H1 (cell line): Measurements from ENCODE around the gene SPACDR. TPM values are rescaled to one million over a fixed set of nuclear protein-coding genes. Genes with fewer than 3 reads are reported as not detected.

Experiments used
- CTCF ChIA-PET: fragments of 300-600 bp; sonication (Branson Sonifier 250); formaldehyde crosslinking; loops from one replicate; lab custom pipeline; 2021; ENCODE audit not compliant: partially characterized antibody; lab: Charles Lee
- POLR2A ChIA-PET: fragments of 300-600 bp; sonication (Branson Sonifier 250); formaldehyde crosslinking; loops from one replicate; lab custom pipeline; 2021; ENCODE audit warnings: inconsistent platforms; ENCODE audit not compliant: partially characterized antibody; lab: Charles Lee
- DNase-seq, 2 experiments: peaks; one replicate each; pipeline versions ENCODE4 v3.0.0 to v3.0.0-alpha.2; 2010 to 2022; ENCODE audit warnings: low spot score in 2 of 2, low read depth in 1 of 2, mixed read lengths in 1 of 2
- FAIRE-seq: peaks from 2 replicates; lab custom pipeline; 2011; peaks lifted over from hg19 to GRCh38; lab: Jason Lieb, UNC
- H2AFZ ChIP-seq: 2 replicates; pipeline ENCODE4 v1.8.1; 2012; ENCODE audit warnings: low read length, inconsistent platforms
- H2AK5ac ChIP-seq: 2 replicates; pipeline ENCODE4 v1.6.1; 2013; ENCODE audit warnings: low read depth, low read length
- H2BK120ac ChIP-seq: replicated peaks from 2 replicates; pipeline ENCODE3; 2013; ENCODE audit warnings: low read depth, low read length, inconsistent platforms
- H2BK12ac ChIP-seq: 2 replicates; pipeline ENCODE4 v1.6.1; 2013; ENCODE audit warnings: low read depth, low read length
- H2BK15ac ChIP-seq: 2 replicates; pipeline ENCODE4 v1.6.1; 2013; ENCODE audit warnings: low read length
- H2BK20ac ChIP-seq: 2 replicates; pipeline ENCODE4 v1.6.1; 2013; ENCODE audit warnings: low read length
- H2BK5ac ChIP-seq: 2 replicates; pipeline ENCODE4 v1.6.1; 2013; ENCODE audit warnings: low read depth, low read length
- H3K14ac ChIP-seq: 2 replicates; pipeline ENCODE4 v1.6.1; 2013; ENCODE audit warnings: inconsistent platforms; ENCODE audit not compliant: insufficient read length
- H3K18ac ChIP-seq: 2 replicates; pipeline ENCODE4 v1.6.1; 2013; ENCODE audit warnings: low read length; ENCODE audit errors: extremely low read depth
- H3K23ac ChIP-seq: 2 replicates; pipeline ENCODE4 v1.6.1; 2013; ENCODE audit warnings: inconsistent platforms; ENCODE audit not compliant: insufficient read length
- H3K23me2 ChIP-seq: 2 replicates; pipeline ENCODE4 v1.6.1; 2013; ENCODE audit warnings: low read depth, low read length
- H3K27ac ChIP-seq: 2 replicates; pipeline ENCODE4 v1.6.1; 2011; ENCODE audit warnings: low read depth, low read length, inconsistent platforms
- H3K27me3 ChIP-seq, 4 experiments: replicated peaks in 1 of 4; 1 replicate in 1 of 4; 2 replicates in 3 of 4; pipeline versions ENCODE4 v1.6.1 to v1.8.1; 2011 to 2013; ENCODE audit warnings: low read length in 3 of 4, mild to moderate bottlenecking in 3 of 4, inconsistent platforms in 2 of 4, mixed read lengths in 2 of 4, moderate library complexity in 1 of 4; ENCODE audit not compliant: control insufficient read depth in 3 of 4, insufficient read depth in 3 of 4; ENCODE audit errors: extremely low read depth in 1 of 4
- H3K36me3 ChIP-seq, 4 experiments: 2 replicates each; pipeline versions ENCODE4 v1.6.1 to v1.8.1; 2011 to 2013; ENCODE audit warnings: mild to moderate bottlenecking in 4 of 4, low read length in 3 of 4, moderate library complexity in 2 of 4, control low read depth in 1 of 4, inconsistent platforms in 1 of 4; ENCODE audit not compliant: insufficient read depth in 4 of 4, control insufficient read depth in 2 of 4
- H3K4ac ChIP-seq: replicated peaks from 2 replicates; pipeline ENCODE3; 2013; ENCODE audit warnings: low read length, low read depth, mixed read lengths, inconsistent platforms; ENCODE audit not compliant: insufficient read length
- H3K4me1 ChIP-seq, 4 experiments: replicated peaks in 1 of 4; 1 replicate in 1 of 4; 2 replicates in 3 of 4; pipeline versions ENCODE4 v1.6.1 to v1.8.1; 2011 to 2013; ENCODE audit warnings: low read length in 3 of 4, inconsistent platforms in 2 of 4, mixed read lengths in 1 of 4; ENCODE audit not compliant: insufficient read depth in 4 of 4, control insufficient read depth in 3 of 4
- H3K4me2 ChIP-seq, 2 experiments: 2 replicates each; pipeline versions ENCODE4 v1.6.1 to v1.8.1; 2011 to 2013; ENCODE audit warnings: low read depth in 2 of 2, low read length in 2 of 2, control low read depth in 1 of 2, inconsistent platforms in 1 of 2, mild to moderate bottlenecking in 1 of 2; ENCODE audit not compliant: insufficient read depth in 1 of 2
- H3K4me3 ChIP-seq, 4 experiments: fragments of 200-600, 300-600 bp in 1 of 4; sonication (generic), shearing (Covaris generic), sonication (Bioruptor Twin) in 1 of 4; 2 replicates each; pipeline versions ENCODE4 v1.5.1 to v1.8.1; 2011 to 2016; ENCODE audit warnings: low read length in 4 of 4, low read depth in 3 of 4, control low read depth in 2 of 4, inconsistent platforms in 2 of 4, mild to moderate bottlenecking in 2 of 4, mixed read lengths in 1 of 4, moderate library complexity in 1 of 4; ENCODE audit not compliant: insufficient read depth in 2 of 4; ENCODE audit errors: extremely low read depth in 1 of 4
- H3K56ac ChIP-seq: replicated peaks from 2 replicates; pipeline ENCODE3; 2013; ENCODE audit warnings: low read depth, mild to moderate bottlenecking, mixed read lengths, low read length, inconsistent platforms; ENCODE audit not compliant: insufficient read length
- H3K79me1 ChIP-seq: 2 replicates; pipeline ENCODE4 v1.6.1; 2013; ENCODE audit warnings: low read depth, low read length, control low read depth
- H3K79me2 ChIP-seq, 2 experiments: 2 replicates each; pipeline versions ENCODE4 v1.6.1 to v1.8.1; 2012 to 2013; ENCODE audit warnings: low read length in 2 of 2, mild to moderate bottlenecking in 2 of 2, inconsistent platforms in 1 of 2; ENCODE audit not compliant: insufficient read depth in 2 of 2, control insufficient read depth in 1 of 2
- H3K9ac ChIP-seq, 4 experiments: replicated peaks in 1 of 4; 1 replicate in 1 of 4; 2 replicates in 3 of 4; pipeline versions ENCODE4 v1.6.1 to v1.8.1; 2011 to 2013; ENCODE audit warnings: low read depth in 3 of 4, low read length in 3 of 4, control low read depth in 2 of 4, mild to moderate bottlenecking in 2 of 4, moderate library complexity in 2 of 4, inconsistent platforms in 1 of 4; ENCODE audit errors: extremely low read depth in 1 of 4
- H3K9me3 ChIP-seq, 2 experiments: 2 replicates each; pipeline versions ENCODE4 v1.6.1 to v1.8.1; 2012 to 2013; ENCODE audit warnings: mild to moderate bottlenecking in 2 of 2, moderate library complexity in 2 of 2, control low read depth in 1 of 2, inconsistent platforms in 1 of 2, low read depth in 1 of 2, low read length in 1 of 2, mixed read lengths in 1 of 2; ENCODE audit not compliant: insufficient read depth in 2 of 2
- H4K20me1 ChIP-seq, 2 experiments: replicated peaks in 1 of 2; 2 replicates each; pipeline versions ENCODE3 to v1.8.1; 2011 to 2013; ENCODE audit warnings: inconsistent platforms in 2 of 2, low read length in 2 of 2, mild to moderate bottlenecking in 1 of 2; ENCODE audit not compliant: insufficient read depth in 2 of 2, control insufficient read depth in 1 of 2
- H4K5ac ChIP-seq: 2 replicates; pipeline ENCODE4 v1.6.1; 2013; ENCODE audit warnings: low read length, low read depth, mixed read lengths, inconsistent platforms; ENCODE audit not compliant: insufficient read length
- H4K8ac ChIP-seq: 2 replicates; pipeline ENCODE4 v1.8.0; 2013; ENCODE audit warnings: mild to moderate bottlenecking, moderate library complexity, low read length, inconsistent platforms; ENCODE audit not compliant: insufficient read depth; ENCODE audit errors: extremely low read depth
- H4K91ac ChIP-seq: replicated peaks from 2 replicates; pipeline ENCODE3; 2013; ENCODE audit warnings: low read length, mixed read lengths, inconsistent platforms; ENCODE audit not compliant: insufficient read length
- CEBPB ChIP-seq: IDR thresholded peaks from 2 replicates; pipeline ENCODE4 v1.6.1; 2012; ENCODE audit warnings: low read depth, low read length
- E2F6 ChIP-seq: IDR thresholded peaks from 2 replicates; pipeline ENCODE4 v1.6.1; 2012; ENCODE audit warnings: inconsistent platforms
- EP300 ChIP-seq, 2 experiments: IDR thresholded peaks; 1 replicate in 1 of 2; 2 replicates in 1 of 2; pipeline ENCODE4 v1.6.1; 2011 to 2012; ENCODE audit warnings: low read depth in 2 of 2, low read length in 2 of 2, mild to moderate bottlenecking in 2 of 2, borderline replicate concordance in 1 of 2, inconsistent platforms in 1 of 2, moderate library complexity in 1 of 2
- GABPA ChIP-seq: IDR thresholded peaks from 2 replicates; pipeline ENCODE4 v1.6.1; 2011; ENCODE audit warnings: mild to moderate bottlenecking, low read length, moderate library complexity, borderline replicate concordance; ENCODE audit not compliant: insufficient read depth
- KDM1A ChIP-seq: fragments of 200-600, 300-600 bp; sonication (generic); IDR thresholded peaks from 2 replicates; pipeline ENCODE4 v1.7.1; 2016; ENCODE audit warnings: mild to moderate bottlenecking, low read length, borderline replicate concordance
- MAX ChIP-seq: IDR thresholded peaks from 2 replicates; pipeline ENCODE4 v1.6.1; 2012; ENCODE audit warnings: inconsistent platforms
- NANOG ChIP-seq: IDR thresholded peaks from 2 replicates; pipeline ENCODE4 v1.6.1; 2011; ENCODE audit warnings: low read length, low read depth, mild to moderate bottlenecking, inconsistent platforms; ENCODE audit not compliant: insufficient read depth, poor library complexity, severe bottlenecking
- NRF1 ChIP-seq: IDR thresholded peaks from 2 replicates; pipeline ENCODE4 v1.6.1; 2011; ENCODE audit warnings: mild to moderate bottlenecking, low read depth, low read length, improper control_type of control experiment
- POU5F1 ChIP-seq: IDR thresholded peaks from 2 replicates; pipeline ENCODE4 v1.6.1; 2011; ENCODE audit warnings: low read depth, mild to moderate bottlenecking, low read length, moderate library complexity
- SP2 ChIP-seq: IDR thresholded peaks from 2 replicates; pipeline ENCODE4 v1.6.1; 2012; ENCODE audit warnings: mild to moderate bottlenecking, low read length, inconsistent platforms
- SUZ12 ChIP-seq: fragments of 200-600 bp; sonication (generic); IDR thresholded peaks from 2 replicates; pipeline ENCODE4 v1.6.1; 2012; ENCODE audit warnings: mild to moderate bottlenecking, inconsistent platforms, low read length, moderate library complexity, mixed read lengths
- TAF1 ChIP-seq: IDR thresholded peaks from 2 replicates; pipeline ENCODE4 v1.6.1; 2011; ENCODE audit warnings: mild to moderate bottlenecking, low read depth, low read length
- TEAD4 ChIP-seq: IDR thresholded peaks from 2 replicates; pipeline ENCODE4 v1.6.1; 2012; ENCODE audit warnings: low read depth, low read length, inconsistent platforms, mixed read lengths
- USF2 ChIP-seq: IDR thresholded peaks from 2 replicates; pipeline ENCODE4 v1.6.1; 2011; ENCODE audit warnings: low read length, improper control_type of control experiment
- polyA plus RNA-seq, 7 experiments: library from polyadenylated mRNA; depleted of rRNA in 3 of 7; stranded (reverse) in 5 of 7; unstranded in 2 of 7; fragments of >200 nt in 5 of 7; fragments of 200-250 nt in 2 of 7; gene quantifications; 1 replicate in 5 of 7; 2 replicates in 1 of 7; 4 replicates in 1 of 7; pipeline versions ENCODE4 v1.2.1 to v1.2.3, GENCODE V29; 2011 to 2013; ENCODE audit warnings: missing spikeins in 2 of 7, mixed read lengths in 2 of 7
- total RNA-seq: library from RNA; stranded (reverse); fragmentation: NEBNext Ultra II Directional; extraction: Animal tissue kit (Norgen Biotek cat#: 25700); gene quantifications from 2 replicates; pipeline ENCODE4 v1.2.1, GENCODE V29; 2021

SPACDR gene
- total and polyA plus RNA-seq, 2 of the 8 experiments (the other 6 are each of a cell fraction or from before 2014, with no cell fraction given): 0.26 TPM; not detected in 1

- FAIRE-seq: no peak
- CTCF ChIA-PET: interaction anchor here (0.6 to 2.4 kb wide), 6 partner anchors 10 to 287 kb away, joined by 3 to 9 read pairs (median 4); no protein-coding TSS in a partner anchor
- TF ChIP-seq SP2: no peak
- TF ChIP-seq POU5F1: no peak
- TF ChIP-seq KDM1A: no peak
- no peak for TF ChIP-seq E2F6
- TF ChIP-seq NANOG: no peak
- TF ChIP-seq TAF1: no peak
- TF ChIP-seq USF2: no peak
- no peak for TF ChIP-seq GABPA
- no peak for TF ChIP-seq CEBPB
- TF ChIP-seq SUZ12: no peak
- no peak for TF ChIP-seq MAX
- no peak for TF ChIP-seq NRF1
- TF ChIP-seq TEAD4: no peak
- no peak for TF ChIP-seq EP300 (IDR thresholded peaks at IDR 0.05; ENCODE audit: borderline replicate concordance in 1 of 2, low read depth in 2 of 2, low read length in 2 of 2)
Measured at GRCh38 chr7:100413346-100413745, 50.7 kb downstream of the SPACDR start.

More at GRCh38 chr7:100413346-100413745, 50.7 kb downstream of the SPACDR start:
- Histone ChIP-seq H2BK15ac (no peak overlapping the region), H3K27ac (no peak overlapping the region), H3K4me2 (no peak overlapping the region), H2BK5ac (no peak overlapping the region), H3K4me1 (no peaks in the 10 kb centered on the region), H3K4me3 (no peak overlapping the region), H4K5ac (no peak overlapping the region), H3K36me3 (no peaks in the 10 kb centered on the region), H2BK20ac (no peak overlapping the region), H3K23me2 (no peaks in the 10 kb centered on the region), H3K18ac (no peak overlapping the region), H3K9ac (no peak overlapping the region), H2AK5ac (no peak overlapping the region), H4K8ac (no peak overlapping the region), H3K79me1 (no peaks in the 10 kb centered on the region), H4K91ac (no peak overlapping the region), H3K79me2 (no peaks in the 10 kb centered on the region), H2AFZ (no peak overlapping the region), H3K14ac (no peak overlapping the region), H2BK120ac (no peak overlapping the region), H3K9me3 (no peaks in the 10 kb centered on the region), H3K27me3 (no peaks in the 10 kb centered on the region; a peak in 1 of 7 replicates), H4K20me1 (no peaks in the 10 kb centered on the region), H3K23ac (no peak overlapping the region), H3K56ac (no peak overlapping the region), H2BK12ac (no peak overlapping the region), H3K4ac (no peak overlapping the region)
- DNase-seq: no peak
- POLR2A ChIA-PET: no interaction called here
